ES-I3 (cell line): ENCODE measurements around the gene GNG4.
"Not testable (repeated sequence)": the region's sequence is repeated elsewhere in the genome, so short reads cannot be mapped to it uniquely, and the experiment has no call there.

Experiments used
- H3K36me3 ChIP-seq: 2 replicates; pipeline ENCODE4 v1.6.1; 2013; ENCODE audit warnings: mild to moderate bottlenecking, low read length, control low read depth, moderate library complexity; ENCODE audit not compliant: insufficient read depth
- H3K4me1 ChIP-seq: 2 replicates; pipeline ENCODE4 v1.6.1; 2013; ENCODE audit warnings: mild to moderate bottlenecking, control low read depth, low read length; ENCODE audit not compliant: insufficient read depth
- H3K9ac ChIP-seq: 2 replicates; pipeline ENCODE4 v1.6.1; 2013; ENCODE audit warnings: low read depth, mild to moderate bottlenecking, low read length, moderate library complexity
- H3K9me3 ChIP-seq: 2 replicates; pipeline ENCODE4 v1.6.1; 2013; ENCODE audit warnings: mild to moderate bottlenecking, low read length, moderate library complexity; ENCODE audit not compliant: control insufficient read depth, insufficient read depth

The GNG4 gene

DNA sequence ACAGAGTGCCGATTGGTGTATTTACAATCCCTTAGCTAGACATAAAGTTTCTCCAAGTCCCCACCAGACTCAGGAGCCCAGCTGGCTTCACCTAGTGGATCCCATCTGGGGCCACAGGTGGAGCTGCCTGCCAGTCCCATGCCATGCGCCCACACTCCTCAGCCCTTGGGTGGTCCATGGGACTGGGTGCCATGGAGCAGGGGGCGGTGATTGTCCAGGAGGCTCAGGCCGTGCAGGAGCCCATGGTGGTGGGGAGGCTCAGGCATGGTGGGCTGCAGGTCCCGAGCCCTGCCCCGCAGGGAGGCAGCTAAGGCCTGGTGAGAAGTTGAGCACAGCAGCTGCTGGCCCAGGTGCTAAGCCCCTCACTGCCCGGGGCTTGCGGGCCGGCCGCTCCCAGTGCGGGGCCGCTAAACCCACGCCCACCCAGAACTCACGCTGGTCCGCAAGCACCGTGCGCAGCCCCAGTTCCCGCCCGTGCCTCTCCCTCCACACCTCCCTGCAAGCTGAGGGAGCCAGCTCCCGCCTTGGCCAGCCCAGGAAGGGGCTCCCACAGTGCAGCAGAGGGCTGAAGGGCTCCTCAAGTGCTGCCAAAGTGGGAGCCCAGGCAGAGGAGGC lies 55.2 kb downstream of the GNG4 start:
- H3K9me3 ChIP-seq, H3K9ac ChIP-seq, H3K4me1 ChIP-seq, H3K36me3 ChIP-seq: not testable (repeated sequence)

- Histone ChIP-seq H3K4me1 (no peaks in the 10 kb centered on the region), H3K9me3 (peaks cover 16% of the 10 kb centered on the region), H3K9ac (no peak overlapping the region), H3K36me3 (no peaks in the 10 kb centered on the region)
Observed at GRCh38 chr1:235588916-235589515, 60.6 kb downstream of the GNG4 start.

DNA sequence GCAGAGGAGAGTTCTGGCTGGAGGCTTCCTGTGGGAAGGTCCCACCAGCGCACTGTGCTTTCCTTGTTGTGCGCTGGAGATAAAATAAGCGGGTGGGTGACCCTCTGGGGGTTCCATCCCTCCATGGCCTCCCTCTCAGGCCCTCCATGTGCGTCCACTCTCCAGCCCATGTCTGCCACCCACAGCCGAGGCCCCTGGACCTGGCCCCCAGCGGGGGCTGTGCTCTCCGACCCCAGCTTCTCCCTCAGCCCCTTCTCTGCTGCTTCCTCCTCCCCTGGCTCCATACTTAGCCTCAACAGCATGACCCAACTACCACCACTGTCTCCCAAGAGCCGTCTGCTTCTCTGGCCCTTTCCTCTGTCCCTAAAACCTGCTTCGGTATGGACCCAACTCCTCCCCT lies 61.4 kb downstream of the GNG4 start:
- peaks cover 16% of the 10 kb centered on the region for H3K9me3 ChIP-seq
- H3K36me3 ChIP-seq, result no peaks in the 10 kb centered on the region

DNA sequence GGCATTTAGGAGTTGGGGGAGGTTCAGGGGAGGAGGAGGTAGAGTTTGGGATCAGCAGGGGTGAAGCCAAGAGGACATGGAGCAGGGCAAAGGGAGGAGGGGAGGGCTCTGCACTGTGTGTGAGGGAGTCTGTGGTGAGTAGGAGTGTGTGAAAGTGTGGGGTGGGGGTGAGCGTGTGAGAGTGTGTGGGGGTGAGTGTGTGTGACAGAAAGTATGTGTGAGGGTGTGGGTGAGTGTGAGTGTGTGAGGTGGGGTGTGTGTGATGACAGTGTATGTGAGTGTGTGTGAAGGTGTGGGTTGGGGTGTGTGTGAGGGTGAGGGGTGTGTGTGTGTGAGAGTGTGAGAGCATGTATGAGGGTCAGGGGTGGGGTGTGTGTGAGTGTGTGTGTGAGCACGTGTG lies 62.6 kb downstream of the GNG4 start:
- Histone ChIP-seq H3K36me3 (no peaks in the 10 kb centered on the region), H3K9ac (no peak overlapping the region), H3K9me3 (peaks cover 16% of the 10 kb centered on the region), H3K4me1 (no peaks in the 10 kb centered on the region)

More for the DNA sequence above, 61.4 kb downstream of the GNG4 start:
- Histone ChIP-seq H3K4me1 (no peaks in the 10 kb centered on the region), H3K9ac (no peak overlapping the region)

- Histone ChIP-seq H3K36me3 (no peaks in the 10 kb centered on the region), H3K9me3 (peaks cover 16% of the 10 kb centered on the region), H3K4me1 (no peaks in the 10 kb centered on the region), H3K9ac (no peak overlapping the region)
Observed at GRCh38 chr1:235586413-235586812, 63.2 kb downstream of the GNG4 start.

DNA sequence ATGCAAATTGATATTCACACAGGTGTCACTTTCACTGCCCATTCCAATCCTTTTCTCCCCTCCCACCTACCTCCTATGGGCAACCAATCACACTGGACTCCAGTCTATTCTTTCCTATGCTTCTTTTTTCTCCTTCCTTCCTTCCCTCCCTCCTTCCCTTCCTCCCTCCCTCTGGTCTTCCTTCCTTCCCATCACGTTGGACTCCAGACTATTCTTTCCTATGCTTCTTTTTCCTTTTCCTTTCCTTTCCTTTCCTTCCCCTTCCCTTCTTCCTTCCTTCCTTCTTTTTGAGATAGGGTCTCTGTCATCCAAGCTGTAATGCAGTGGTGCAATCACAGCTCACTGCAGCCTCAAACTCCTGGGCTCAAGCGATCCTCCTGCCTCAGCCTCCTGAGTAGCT lies 64.6 kb downstream of the GNG4 start:
- no peaks in the 10 kb centered on the region for H3K4me1 ChIP-seq
- no peak overlapping the region for H3K9ac ChIP-seq
- H3K9me3 ChIP-seq, result peaks cover 16% of the 10 kb centered on the region
- no peaks in the 10 kb centered on the region for H3K36me3 ChIP-seq

- H3K9ac ChIP-seq, result no peak overlapping the region
- H3K4me1 ChIP-seq, result no peaks in the 10 kb centered on the region
- peaks cover 7% of the 10 kb centered on the region for H3K9me3 ChIP-seq
- H3K36me3 ChIP-seq, result no peaks in the 10 kb centered on the region
Observed at GRCh38 chr1:235583511-235584001, 66.0 kb downstream of the GNG4 start.

DNA sequence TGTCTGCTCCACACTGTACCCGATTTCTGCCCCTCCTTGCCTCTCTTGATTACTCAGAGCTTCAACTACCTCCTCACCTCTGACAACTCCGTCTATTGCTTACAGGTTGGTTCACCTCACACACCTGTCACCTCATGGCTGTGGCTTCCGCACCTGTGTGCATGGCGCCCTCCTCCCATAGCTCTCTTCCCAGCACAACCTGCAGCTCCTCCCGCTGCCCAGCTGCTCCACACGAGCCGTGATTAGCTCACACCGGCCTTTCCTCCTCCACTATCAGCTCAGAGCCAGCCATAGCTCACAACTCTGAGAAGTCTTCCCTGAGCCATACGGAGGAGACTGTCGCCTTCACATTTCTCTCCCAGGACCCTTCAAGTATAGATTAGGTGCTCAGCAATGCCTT lies 67.5 kb downstream of the GNG4 start:
- H3K9ac ChIP-seq, result no peak overlapping the region
- H3K9me3 ChIP-seq, result peaks cover 5% of the 10 kb centered on the region
- no peaks in the 10 kb centered on the region for H3K36me3 ChIP-seq
- H3K4me1 ChIP-seq, result no peaks in the 10 kb centered on the region

DNA sequence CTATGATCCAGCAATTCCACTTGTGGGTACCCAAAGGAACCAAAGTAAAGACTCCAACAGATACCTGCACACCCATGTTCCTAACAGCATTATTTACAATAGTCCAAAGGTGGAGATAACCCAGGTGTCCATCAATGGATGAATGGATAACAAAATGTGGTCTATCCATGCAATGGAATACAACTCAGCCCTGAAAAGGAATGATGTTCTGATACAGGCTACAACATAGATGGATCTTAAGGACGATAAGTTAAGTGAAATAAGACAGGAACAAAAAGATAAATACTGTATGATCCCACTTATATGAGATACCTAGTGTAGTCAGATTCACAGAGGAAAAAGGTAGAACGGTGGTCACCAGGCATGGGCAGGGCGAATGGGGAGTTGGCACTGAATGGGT lies 69.7 kb downstream of the GNG4 start:
- Histone ChIP-seq H3K36me3 (no peaks in the 10 kb centered on the region), H3K4me1 (no peaks in the 10 kb centered on the region), H3K9ac (no peak overlapping the region), H3K9me3 (no peaks in the 10 kb centered on the region; the same call in 1 of the 2 replicates)

DNA sequence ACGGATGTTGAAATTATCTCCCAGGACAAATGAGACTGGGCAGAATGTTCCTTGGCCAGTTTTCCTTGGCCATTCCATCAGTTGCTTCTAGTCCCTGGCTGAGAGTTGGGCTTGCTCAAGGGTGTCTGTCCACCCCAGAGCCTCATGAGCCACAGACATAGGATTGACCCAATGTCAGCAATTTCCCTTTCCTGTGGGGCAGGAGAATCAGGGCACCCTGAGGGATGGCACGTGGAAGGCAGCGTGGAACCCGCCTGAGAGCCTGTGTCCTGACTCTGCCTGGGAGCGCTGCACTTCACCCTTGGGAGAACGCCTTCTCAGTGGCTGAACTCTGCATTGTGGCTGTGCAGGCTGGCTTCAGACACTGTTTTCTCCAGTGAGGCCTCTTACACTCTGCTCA lies 74.0 kb downstream of the GNG4 start:
- Histone ChIP-seq H3K36me3 (no peaks in the 10 kb centered on the region), H3K9ac (no peak overlapping the region)

DNA sequence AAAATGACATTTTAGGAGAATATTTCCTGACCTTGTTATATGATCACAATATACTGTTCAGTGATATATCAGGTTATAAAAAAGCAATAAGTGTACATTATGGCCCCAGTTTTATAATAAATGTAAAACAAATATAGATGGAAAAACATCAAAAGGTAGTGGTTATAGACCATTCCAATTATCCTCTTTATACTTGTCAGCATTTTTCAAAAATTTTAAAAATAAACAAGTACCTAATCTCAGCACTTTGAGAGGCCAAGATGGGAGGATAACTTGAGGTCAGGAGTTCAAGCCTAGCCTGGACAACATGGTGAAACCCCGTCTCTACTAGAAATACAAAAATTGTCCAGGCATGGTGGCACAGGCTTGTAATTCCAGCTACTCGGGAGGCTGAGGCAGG lies 75.7 kb downstream of the GNG4 start:
- H3K9me3 ChIP-seq, result no peaks in the 10 kb centered on the region
- no peaks in the 10 kb centered on the region for H3K36me3 ChIP-seq
- H3K9ac ChIP-seq, result no peak overlapping the region
- no peaks in the 10 kb centered on the region for H3K4me1 ChIP-seq

More for the DNA sequence above, 74.0 kb downstream of the GNG4 start:
- no peaks in the 10 kb centered on the region; the same call in 1 of the 2 replicates for H3K9me3 ChIP-seq
- H3K4me1 ChIP-seq, result no peaks in the 10 kb centered on the region

- not testable (repeated sequence) for H3K4me1 ChIP-seq, H3K36me3 ChIP-seq, H3K9ac ChIP-seq, H3K9me3 ChIP-seq
Observed at GRCh38 chr1:235572971-235573370, 76.6 kb downstream of the GNG4 start.

- no peaks in the 10 kb centered on the region for H3K9me3 ChIP-seq
- no peaks in the 10 kb centered on the region for H3K36me3 ChIP-seq
- no peak overlapping the region for H3K9ac ChIP-seq
- no peaks in the 10 kb centered on the region for H3K4me1 ChIP-seq
Observed at GRCh38 chr1:235571482-235571881, 78.1 kb downstream of the GNG4 start.

- H3K4me1 ChIP-seq, result no peaks in the 10 kb centered on the region; the same call in 1 of the 2 replicates
- no peak overlapping the region for H3K9ac ChIP-seq
- H3K9me3 ChIP-seq, result no peaks in the 10 kb centered on the region
- no peaks in the 10 kb centered on the region for H3K36me3 ChIP-seq
Observed at GRCh38 chr1:235567812-235568503, 81.6 kb downstream of the GNG4 start.

GRCh38 chr1:235566084-235566483 lies 83.5 kb downstream of the GNG4 start:
- H3K4me1 ChIP-seq, result no peaks in the 10 kb centered on the region; the same call in 1 of the 2 replicates
- no peaks in the 10 kb centered on the region for H3K9me3 ChIP-seq
- no peak overlapping the region for H3K9ac ChIP-seq
- no peaks in the 10 kb centered on the region for H3K36me3 ChIP-seq
